HG03280 (cell line): ENCODE data around the gene ABHD11.

Experiments
- ATAC-seq: cut with Tn5 transposase; IDR thresholded peaks from one replicate; pipeline ENCODE4 v1.9.1; 2021; ENCODE audit warnings: mild to moderate bottlenecking, moderate library complexity; ENCODE audit not compliant: unreplicated experiment

Gene ABHD11

GRCh38 chr7:73702665-73703064 lies 35.9 kb downstream of the ABHD11 start:
- ATAC-seq, result no peak

GRCh38 chr7:73702226-73702625 lies 36.4 kb downstream of the ABHD11 start:
- ATAC-seq, result no peak

GRCh38 chr7:73701357-73701995 lies 37.1 kb downstream of the ABHD11 start:
- ATAC-seq, result no peak

GRCh38 chr7:73700581-73701134 lies 37.9 kb downstream of the ABHD11 start:
- no peak for ATAC-seq

GRCh38 chr7:73700069-73700423 lies 38.6 kb downstream of the ABHD11 start:
- no peak for ATAC-seq

GRCh38 chr7:73699370-73700068 lies 39.1 kb downstream of the ABHD11 start:
- ATAC-seq, result no peak

GRCh38 chr7:73698410-73698809 lies 40.2 kb downstream of the ABHD11 start:
- ATAC-seq, result no peak

GRCh38 chr7:73696372-73696771 lies 42.2 kb downstream of the ABHD11 start:
- ATAC-seq, result no peak

GRCh38 chr7:73690646-73691045 lies 48.0 kb downstream of the ABHD11 start:
- no peak for ATAC-seq

GRCh38 chr7:73688288-73688687 lies 50.3 kb downstream of the ABHD11 start:
- no peak for ATAC-seq
